ENCODE measurements around the gene MBOAT1.

GRCh38 chr6:20198775-20199174, 13.5 kb downstream of the MBOAT1 start:
- TF ChIP-seq, protein P1, sequence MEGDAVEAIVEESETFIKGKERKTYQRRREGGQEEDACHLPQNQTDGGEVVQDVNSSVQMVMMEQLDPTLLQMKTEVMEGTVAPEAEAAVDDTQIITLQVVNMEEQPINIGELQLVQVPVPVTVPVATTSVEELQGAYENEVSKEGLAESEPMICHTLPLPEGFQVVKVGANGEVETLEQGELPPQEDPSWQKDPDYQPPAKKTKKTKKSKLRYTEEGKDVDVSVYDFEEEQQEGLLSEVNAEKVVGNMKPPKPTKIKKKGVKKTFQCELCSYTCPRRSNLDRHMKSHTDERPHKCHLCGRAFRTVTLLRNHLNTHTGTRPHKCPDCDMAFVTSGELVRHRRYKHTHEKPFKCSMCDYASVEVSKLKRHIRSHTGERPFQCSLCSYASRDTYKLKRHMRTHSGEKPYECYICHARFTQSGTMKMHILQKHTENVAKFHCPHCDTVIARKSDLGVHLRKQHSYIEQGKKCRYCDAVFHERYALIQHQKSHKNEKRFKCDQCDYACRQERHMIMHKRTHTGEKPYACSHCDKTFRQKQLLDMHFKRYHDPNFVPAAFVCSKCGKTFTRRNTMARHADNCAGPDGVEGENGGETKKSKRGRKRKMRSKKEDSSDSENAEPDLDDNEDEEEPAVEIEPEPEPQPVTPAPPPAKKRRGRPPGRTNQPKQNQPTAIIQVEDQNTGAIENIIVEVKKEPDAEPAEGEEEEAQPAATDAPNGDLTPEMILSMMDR (conservative IDR thresholded peaks at IDR 0.05; ENCODE audit: low read depth, low read length), result no peak
- no peak for TF ChIP-seq EZH2 (IDR thresholded peaks at IDR 0.05; ENCODE audit: borderline replicate concordance, low read depth, low read length, poor library complexity, severe bottlenecking)

All from A673 (cell line).